ENCODE results near the gene CHAD.

The CHAD gene

GRCh38 chr17:50458701-50459676, 9.7 kb downstream of the CHAD start:
- Histone ChIP-seq H3K4me3 (ENCODE audit: low read length, poor library complexity, severe bottlenecking) (no peak overlapping the region), H3K36me3 (ENCODE audit: insufficient read depth, low read length) (no peaks in the 10 kb centered on the region), H3K79me2 (ENCODE audit: insufficient read depth, low read length) (no peaks in the 10 kb centered on the region), H4K20me1 (ENCODE audit: insufficient read depth, low read length, poor library complexity, severe bottlenecking) (no peaks in the 10 kb centered on the region), H2AFZ (ENCODE audit: low read length) (no peak overlapping the region), H3F3A (ENCODE audit: low read depth) (no peaks in the 10 kb centered on the region), H3K27me3 (ENCODE audit: insufficient read depth, low read length, poor library complexity, severe bottlenecking) (no peaks in the 10 kb centered on the region), H3K4me1 (ENCODE audit: insufficient read depth, low read length, poor library complexity, severe bottlenecking) (no peaks in the 10 kb centered on the region), H3K4me2 (ENCODE audit: low read depth, low read length, poor library complexity, severe bottlenecking) (no peak overlapping the region), H3K9me3 (ENCODE audit: insufficient read depth, low read depth, low read length) (no peaks in the 10 kb centered on the region), H3K9ac (ENCODE audit: low read depth, low read length, poor library complexity, severe bottlenecking) (no peak overlapping the region), H3K9me2 (replicated peaks; ENCODE audit: low read depth, low read length) (no peaks in the 10 kb centered on the region)
- TF ChIP-seq EZH2phosphoT487 (IDR thresholded peaks at IDR 0.05; ENCODE audit: borderline replicate concordance) (no peak), CTCF (conservative IDR thresholded peaks at IDR 0.05; ENCODE audit: low read length) (no peak)

GRCh38 chr17:50458270-50458669, 10.4 kb downstream of the CHAD start:
- H3K27me3 ChIP-seq (ENCODE audit: insufficient read depth, low read length, poor library complexity, severe bottlenecking) = no peaks in the 10 kb centered on the region
- no peaks in the 10 kb centered on the region for H3F3A ChIP-seq (ENCODE audit: low read depth)
- no peak overlapping the region for H3K9ac ChIP-seq (ENCODE audit: low read depth, low read length, poor library complexity, severe bottlenecking)
- H3K36me3 ChIP-seq (ENCODE audit: insufficient read depth, low read length) = no peaks in the 10 kb centered on the region
- H3K4me1 ChIP-seq (ENCODE audit: insufficient read depth, low read length, poor library complexity, severe bottlenecking) = no peaks in the 10 kb centered on the region
- H3K4me3 ChIP-seq (ENCODE audit: low read length, poor library complexity, severe bottlenecking) = no peak overlapping the region
- no peak overlapping the region for H3K4me2 ChIP-seq (ENCODE audit: low read depth, low read length, poor library complexity, severe bottlenecking)
- H3K79me2 ChIP-seq (ENCODE audit: insufficient read depth, low read length) = no peaks in the 10 kb centered on the region
- no peaks in the 10 kb centered on the region for H3K9me2 ChIP-seq (replicated peaks; ENCODE audit: low read depth, low read length)
- no peak overlapping the region for H2AFZ ChIP-seq (ENCODE audit: low read length)
- H3K9me3 ChIP-seq (ENCODE audit: insufficient read depth, low read depth, low read length) = no peaks in the 10 kb centered on the region
- no peak for TF ChIP-seq EZH2phosphoT487 (IDR thresholded peaks at IDR 0.05; ENCODE audit: borderline replicate concordance)
- no peaks in the 10 kb centered on the region for H4K20me1 ChIP-seq (ENCODE audit: insufficient read depth, low read length, poor library complexity, severe bottlenecking)

GRCh38 chr17:50457621-50458020, 11.1 kb downstream of the CHAD start:
- TF ChIP-seq EZH2phosphoT487 (IDR thresholded peaks at IDR 0.05; ENCODE audit: borderline replicate concordance) (no peak), CTCF (conservative IDR thresholded peaks at IDR 0.05; ENCODE audit: low read length) (no peak)
- H3K4me2 ChIP-seq (ENCODE audit: low read depth, low read length, poor library complexity, severe bottlenecking) = no peak overlapping the region
- no peaks in the 10 kb centered on the region for H3F3A ChIP-seq (ENCODE audit: low read depth)
- no peaks in the 10 kb centered on the region for H3K9me2 ChIP-seq (replicated peaks; ENCODE audit: low read depth, low read length)
- no peak overlapping the region for H3K9ac ChIP-seq (ENCODE audit: low read depth, low read length, poor library complexity, severe bottlenecking)
- no peaks in the 10 kb centered on the region for H3K27me3 ChIP-seq (ENCODE audit: insufficient read depth, low read length, poor library complexity, severe bottlenecking)
- no peaks in the 10 kb centered on the region for H3K36me3 ChIP-seq (ENCODE audit: insufficient read depth, low read length)
- no peaks in the 10 kb centered on the region for H3K79me2 ChIP-seq (ENCODE audit: insufficient read depth, low read length)
- H3K4me3 ChIP-seq (ENCODE audit: low read length, poor library complexity, severe bottlenecking) = no peak overlapping the region
- H3K9me3 ChIP-seq (ENCODE audit: insufficient read depth, low read depth, low read length) = no peaks in the 10 kb centered on the region
- H3K4me1 ChIP-seq (ENCODE audit: insufficient read depth, low read length, poor library complexity, severe bottlenecking) = no peaks in the 10 kb centered on the region
- H2AFZ ChIP-seq (ENCODE audit: low read length) = no peak overlapping the region
- no peaks in the 10 kb centered on the region for H4K20me1 ChIP-seq (ENCODE audit: insufficient read depth, low read length, poor library complexity, severe bottlenecking)
